KOPT-K1 (cell line): ENCODE measurements around the gene DHX8.

Experiments used
- H3K27ac ChIP-seq: fragments of 200-600 bp; sonication (generic); 2 replicates; pipeline ENCODE4 v1.5.1; 2016; ENCODE audit warnings: antibody characterized with exemption, mild to moderate bottlenecking, low read depth, low read length; ENCODE audit not compliant: poor library complexity, severe bottlenecking
- H3K36me3 ChIP-seq: fragments of 200-600 bp; sonication (generic); 2 replicates; pipeline ENCODE4 v1.5.1; 2017; ENCODE audit warnings: antibody characterized with exemption, mild to moderate bottlenecking, low read length, moderate library complexity; ENCODE audit not compliant: insufficient read depth
- H3K9me3 ChIP-seq: fragments of 200-600 bp; sonication (generic); 2 replicates; pipeline ENCODE4 v1.5.1; 2017; ENCODE audit warnings: antibody characterized with exemption, low read length, mild to moderate bottlenecking; ENCODE audit not compliant: insufficient read depth, poor library complexity, severe bottlenecking

DHX8 gene

DNA sequence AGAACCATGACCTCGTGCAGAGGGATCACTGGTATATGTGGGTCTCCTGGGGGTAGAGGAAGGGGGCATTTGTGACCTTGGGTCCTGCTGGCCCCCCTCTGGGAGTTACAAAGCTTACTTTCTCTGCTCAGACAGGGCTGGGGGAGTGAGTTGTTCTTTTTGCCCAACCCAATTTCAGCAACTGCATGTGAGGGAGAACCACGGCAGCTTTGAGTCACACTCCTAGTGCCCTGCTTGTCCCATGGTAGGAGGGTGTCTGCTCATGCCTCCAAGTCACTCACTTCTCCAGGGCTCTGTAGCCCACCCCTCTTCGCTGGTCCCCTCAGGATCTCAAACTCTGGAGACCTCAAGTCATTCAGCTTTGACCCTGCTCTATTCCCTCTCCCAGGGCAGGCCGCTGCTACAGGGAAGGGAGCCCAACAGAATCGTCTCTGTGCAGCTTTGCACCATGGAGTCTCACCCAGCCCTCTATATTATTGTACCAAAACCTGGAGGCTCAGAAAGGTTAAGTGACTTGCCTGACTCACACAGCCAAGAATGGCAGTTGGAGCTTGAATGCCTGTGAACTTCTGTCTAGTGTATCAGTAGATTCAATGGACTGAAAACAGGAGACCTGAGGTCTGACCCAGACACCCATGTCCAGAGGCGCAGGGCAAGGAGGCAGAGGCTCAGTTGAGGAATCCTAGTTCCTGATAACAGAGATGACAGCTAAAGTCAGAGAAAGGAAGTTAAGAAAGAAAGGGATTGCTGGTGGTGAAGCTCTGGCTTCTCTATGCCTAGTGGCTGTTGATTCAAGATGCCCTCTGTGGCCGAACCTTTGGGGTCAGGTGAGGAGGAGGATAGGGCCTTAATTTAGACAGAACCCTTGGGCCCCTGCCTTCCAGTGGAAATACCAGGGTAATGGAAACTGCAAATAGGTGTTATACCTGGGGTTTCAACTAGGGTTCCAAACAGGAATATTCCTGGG is 77.0 kb downstream of the DHX8 start:
- H3K9me3 ChIP-seq, result no peaks in the 10 kb centered on the region
- H3K27ac ChIP-seq, result no peak overlapping the region
- no peaks in the 10 kb centered on the region for H3K36me3 ChIP-seq

DNA sequence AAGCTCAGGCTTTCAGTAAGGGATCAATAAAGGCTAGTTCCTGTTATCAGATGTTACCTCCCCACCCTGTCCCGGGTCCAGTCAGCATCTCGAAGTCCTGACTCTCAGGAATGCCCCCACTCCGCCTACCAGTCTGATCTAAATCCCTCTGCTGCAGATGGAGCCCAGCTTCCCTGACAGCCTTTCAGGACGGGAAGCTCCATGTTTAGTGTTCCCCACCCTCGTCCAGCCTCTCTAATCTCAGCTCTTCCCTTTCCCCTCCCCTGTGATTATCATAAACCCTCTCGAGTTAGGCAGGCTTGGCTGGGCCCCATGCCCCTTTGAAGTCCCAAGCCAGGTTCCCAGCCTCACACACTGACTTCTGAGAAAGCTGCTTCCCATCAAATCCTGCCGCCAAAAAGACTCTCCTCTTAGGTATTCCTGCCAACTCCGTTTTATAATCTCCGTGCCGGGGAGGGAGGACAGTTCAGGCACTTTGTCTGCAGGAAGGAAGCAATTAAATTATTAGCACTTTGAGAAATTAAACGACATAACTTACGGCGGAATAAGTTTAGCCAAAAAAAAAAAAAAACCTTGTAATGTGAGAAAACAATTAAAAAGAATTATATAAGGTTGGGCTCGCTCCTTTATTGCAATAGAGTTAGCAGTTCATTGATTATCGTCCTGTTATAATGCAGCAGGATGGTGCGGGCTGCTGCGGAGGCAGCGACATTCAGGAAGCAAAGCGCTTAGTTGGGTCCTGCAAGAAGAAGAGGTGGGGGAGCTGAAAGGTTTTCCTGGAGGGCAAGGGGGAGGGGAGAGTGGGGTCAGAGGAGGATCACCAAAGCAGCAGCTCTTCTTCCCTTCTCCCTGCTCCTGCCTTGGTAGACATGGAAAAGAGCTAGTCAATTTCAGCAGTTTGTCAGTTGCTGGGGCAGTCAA is 79.2 kb downstream of the DHX8 start:
- no peaks in the 10 kb centered on the region for H3K36me3 ChIP-seq
- no peaks in the 10 kb centered on the region for H3K9me3 ChIP-seq
- no peak overlapping the region for H3K27ac ChIP-seq

DNA sequence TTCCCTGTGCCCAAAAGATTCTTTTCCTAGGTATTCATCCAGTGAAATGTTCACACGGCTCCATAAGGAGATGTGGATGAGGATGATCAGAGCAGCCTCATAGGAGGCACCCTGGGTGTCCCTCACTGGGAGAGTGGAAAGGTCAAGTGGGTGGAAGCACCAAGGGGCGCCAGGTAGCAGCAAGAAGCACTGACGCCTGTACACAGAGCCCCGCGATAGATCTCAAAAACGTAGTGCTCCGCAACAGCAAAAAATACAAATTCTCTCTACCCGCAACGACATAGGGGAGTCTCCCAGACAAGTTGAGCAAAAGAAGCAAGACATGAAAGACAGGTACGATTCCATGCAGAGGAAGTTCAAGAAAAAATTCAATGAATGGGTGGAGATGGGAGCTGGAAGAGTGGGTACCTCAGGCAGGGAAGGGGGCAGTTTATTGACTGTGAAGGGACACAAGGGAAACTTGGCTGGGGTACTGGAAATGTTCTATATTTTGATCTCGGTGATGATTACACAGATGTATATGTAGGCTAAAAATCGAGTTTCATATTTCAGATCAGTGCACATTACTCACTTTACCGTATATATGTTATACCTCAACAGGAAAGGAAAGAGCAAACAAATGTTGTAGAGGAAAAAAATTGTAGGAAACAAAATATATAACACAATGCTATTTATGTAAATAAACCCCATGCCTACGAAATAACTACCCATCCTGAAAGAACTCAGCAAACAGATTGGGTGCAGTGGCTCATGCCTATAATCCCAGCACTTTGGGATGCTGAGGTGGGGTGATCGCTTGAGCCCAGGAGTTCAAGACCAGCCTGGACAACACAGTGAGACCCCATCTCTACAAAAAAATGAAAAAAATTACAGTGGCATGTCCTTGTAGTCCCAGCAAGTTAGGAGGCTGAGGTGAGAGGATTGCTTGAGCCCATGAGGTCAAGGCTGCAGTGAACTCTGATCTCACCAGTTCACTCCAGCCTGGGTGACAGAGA is 80.1 kb downstream of the DHX8 start:
- no peaks in the 10 kb centered on the region for H3K36me3 ChIP-seq
- no peaks in the 10 kb centered on the region for H3K9me3 ChIP-seq
- no peak overlapping the region for H3K27ac ChIP-seq

DNA sequence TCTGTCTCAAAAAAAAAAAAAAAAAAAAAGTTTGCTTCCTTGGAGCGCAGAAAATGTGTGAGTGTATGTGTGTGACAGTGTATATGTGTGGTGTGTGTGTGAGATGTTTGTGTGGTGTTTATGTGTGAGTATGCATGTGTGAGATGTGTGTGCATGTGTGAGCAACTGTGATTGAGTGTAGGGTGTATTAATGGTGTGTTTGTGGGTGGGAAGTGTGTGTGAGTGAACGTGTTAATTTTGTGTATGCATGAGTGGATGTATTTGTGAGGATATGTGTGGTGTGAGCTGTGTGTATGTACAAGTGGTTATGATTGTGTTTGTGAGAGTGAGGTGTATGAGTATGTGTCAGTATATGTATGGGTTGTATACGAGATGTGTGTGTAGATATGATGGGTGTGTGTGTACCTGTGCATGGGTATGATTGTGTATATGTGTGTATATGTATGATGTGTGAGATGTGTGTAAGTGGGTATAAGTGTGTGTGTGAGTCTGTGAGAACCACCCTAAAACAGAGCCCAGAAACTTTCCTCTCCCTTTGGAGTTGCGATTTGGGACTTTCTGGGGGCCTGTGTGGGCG is 84.8 kb downstream of the DHX8 start:
- Histone ChIP-seq H3K36me3 (no peaks in the 10 kb centered on the region), H3K27ac (no peak overlapping the region), H3K9me3 (no peaks in the 10 kb centered on the region)

DNA sequence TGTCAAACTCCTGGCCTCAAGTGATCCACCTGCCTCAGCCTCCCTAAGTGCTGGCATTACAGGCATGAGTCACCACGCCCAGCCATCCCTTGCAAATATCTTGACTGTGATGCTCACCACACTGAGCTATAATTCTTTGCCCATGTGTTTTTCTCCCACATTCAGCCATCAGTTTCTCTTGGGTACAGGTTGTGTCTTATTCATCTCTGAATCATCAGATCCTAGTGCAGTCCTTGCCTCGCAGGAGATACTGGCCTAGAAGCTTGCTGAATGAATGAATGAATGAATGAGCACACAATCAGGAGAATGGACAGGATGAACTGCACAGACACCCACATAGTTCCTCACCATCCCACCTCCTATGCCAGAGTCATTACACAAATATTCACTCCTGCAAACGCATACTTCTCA is 86.7 kb downstream of the DHX8 start:
- Histone ChIP-seq H3K27ac (no peak overlapping the region), H3K9me3 (no peaks in the 10 kb centered on the region), H3K36me3 (no peaks in the 10 kb centered on the region)

DNA sequence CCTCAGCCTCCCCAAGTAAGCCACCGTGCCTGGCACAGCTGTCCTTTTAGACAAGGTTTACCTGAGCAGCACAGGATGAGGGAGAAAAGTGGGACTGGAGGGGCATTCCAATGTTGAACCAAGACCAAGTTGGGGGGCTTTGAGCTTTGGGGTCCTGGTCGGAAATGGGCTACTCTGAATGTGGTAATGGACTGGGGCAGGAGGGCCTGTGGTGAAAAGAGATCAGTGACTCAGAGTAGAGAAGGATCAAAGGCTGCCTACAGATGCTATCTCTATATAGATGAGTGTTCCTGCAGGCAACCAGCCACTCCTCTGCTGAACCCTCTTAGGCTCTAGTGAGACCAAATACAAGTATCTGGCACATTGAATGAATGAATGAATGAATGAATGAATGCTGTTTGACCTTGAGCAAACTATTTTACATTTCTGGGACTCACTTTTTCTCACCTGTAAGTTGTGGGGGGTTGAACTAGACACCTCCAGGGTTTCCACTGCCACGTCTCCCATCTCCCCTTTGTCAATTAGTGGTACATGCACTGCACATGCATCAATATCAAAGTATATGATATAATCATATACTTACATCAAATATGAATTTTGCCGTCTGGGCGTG is 88.7 kb downstream of the DHX8 start:
- H3K9me3 ChIP-seq, result no peaks in the 10 kb centered on the region
- H3K27ac ChIP-seq, result no peak overlapping the region

DNA sequence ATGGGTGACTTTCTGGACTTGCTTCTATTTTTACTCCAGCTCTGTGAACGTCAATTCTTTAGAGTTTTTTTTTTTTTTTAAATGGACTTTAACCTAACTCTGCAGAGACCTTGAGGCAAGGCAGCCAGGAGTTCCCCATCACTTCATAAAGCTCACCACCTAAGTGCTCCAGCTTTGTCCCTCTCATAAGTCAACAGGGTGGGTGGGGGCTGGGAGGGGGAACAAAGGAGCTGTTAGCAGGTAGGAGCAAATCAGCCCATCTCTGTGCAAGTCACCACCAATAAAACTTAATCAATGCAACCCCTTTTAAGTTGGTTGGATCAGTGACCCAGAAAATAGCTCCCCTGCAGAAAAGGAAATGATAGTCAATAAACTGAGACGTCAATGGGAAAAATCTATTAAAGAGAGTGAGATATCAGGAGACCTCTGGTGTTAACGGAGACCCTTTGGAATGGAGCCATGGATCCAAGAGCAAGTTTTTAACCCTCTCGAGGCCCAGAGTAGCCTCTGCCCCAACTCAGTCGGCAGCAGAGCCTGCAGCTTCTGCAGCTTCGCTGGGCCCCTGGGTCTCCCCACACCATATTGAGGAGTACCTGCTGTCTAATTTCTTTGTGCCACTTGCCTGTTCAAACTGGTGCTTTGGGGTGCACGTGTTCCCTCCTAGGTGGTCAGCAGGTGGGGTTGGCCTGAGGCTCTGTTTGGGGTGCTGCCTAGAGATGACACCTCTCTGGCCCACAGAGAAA is 90.0 kb downstream of the DHX8 start:
- Histone ChIP-seq H3K36me3 (no peaks in the 10 kb centered on the region), H3K27ac (no peak overlapping the region), H3K9me3 (no peaks in the 10 kb centered on the region)

More for the DNA sequence above, 88.7 kb downstream of the DHX8 start:
- no peaks in the 10 kb centered on the region for H3K36me3 ChIP-seq

DNA sequence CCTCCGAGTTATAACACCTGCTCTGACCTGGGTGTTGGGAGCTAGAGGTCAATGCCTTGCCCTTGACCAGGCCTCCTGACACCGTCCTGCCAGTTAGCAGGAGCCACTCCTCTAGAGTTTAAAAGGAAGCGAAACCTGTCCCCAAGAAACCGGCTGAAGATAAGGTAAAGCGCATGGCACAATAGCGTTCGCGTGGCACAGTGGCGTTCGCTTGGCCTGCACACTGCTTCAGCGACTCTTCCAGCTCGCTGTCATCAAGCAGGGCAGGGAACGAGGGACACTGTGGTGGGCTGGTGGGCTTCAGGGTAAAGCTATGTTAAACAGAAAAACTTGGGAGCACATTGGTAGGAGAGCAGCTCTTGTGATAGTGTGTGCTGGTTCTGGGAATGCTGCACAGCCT is 90.6 kb downstream of the DHX8 start:
- Histone ChIP-seq H3K36me3 (no peaks in the 10 kb centered on the region), H3K27ac (no peak overlapping the region), H3K9me3 (no peaks in the 10 kb centered on the region)

DNA sequence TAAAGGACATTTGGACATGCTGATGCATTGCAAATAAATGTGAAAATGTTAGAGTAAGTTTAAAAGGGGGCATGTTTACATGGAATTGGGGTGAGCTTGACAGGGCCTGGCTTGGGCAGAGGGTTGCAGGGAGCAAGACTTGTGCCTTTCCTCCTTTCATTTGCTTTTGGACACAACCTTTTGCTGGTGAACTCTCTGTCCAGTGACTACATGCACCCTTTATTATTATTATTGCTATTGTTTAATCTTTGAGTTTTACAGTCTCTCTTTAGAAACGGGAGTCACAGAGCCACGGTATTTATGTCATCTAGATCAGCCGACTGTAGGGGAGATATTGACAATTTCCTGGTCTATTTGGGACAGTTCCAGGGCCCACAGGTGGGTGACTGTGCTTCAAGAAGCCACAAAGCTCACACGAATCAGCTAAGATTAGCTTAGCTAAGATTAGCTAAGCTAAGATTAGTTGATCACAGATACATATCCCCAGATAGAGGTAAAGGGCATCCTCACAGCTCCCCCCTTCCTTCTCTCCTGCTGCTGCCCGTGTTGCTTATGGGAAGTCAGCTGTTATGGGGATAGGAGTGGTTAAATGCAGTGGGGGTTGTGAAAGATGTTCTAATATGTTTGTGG is 91.2 kb downstream of the DHX8 start:
- H3K9me3 ChIP-seq, result no peaks in the 10 kb centered on the region
- no peak overlapping the region for H3K27ac ChIP-seq

More for the DNA sequence above, 91.2 kb downstream of the DHX8 start:
- no peaks in the 10 kb centered on the region for H3K36me3 ChIP-seq
